ENCODE data around the gene ADCY2. TPM values are rescaled to one million over a fixed set of nuclear protein-coding genes. Genes with fewer than 3 reads are reported as not detected.

Gene ADCY2
- polyA plus RNA-seq, 1 donor (not counting 4 experiments of a cell fraction or from before 2014, with no cell fraction given), result 0.13 TPM

DNA sequence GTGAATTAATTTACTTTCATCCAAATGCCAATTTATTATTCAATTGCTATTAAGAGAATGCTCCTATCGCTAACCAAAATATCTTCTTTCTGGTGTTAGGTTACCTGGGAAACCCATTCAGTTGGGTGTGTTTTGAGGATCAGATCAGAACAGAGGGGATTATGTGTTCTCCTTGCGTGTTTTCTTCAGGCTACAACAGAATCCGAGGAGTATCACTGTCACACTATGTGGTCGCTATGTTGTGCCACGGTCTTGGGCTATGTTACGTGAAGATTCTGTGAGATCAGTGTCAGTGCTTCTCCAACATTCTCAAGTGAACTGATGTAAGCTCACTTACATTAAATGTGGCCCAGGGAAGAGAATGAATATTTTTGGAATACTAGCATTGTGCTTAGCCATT is 39.0 kb downstream of the ADCY2 start:
- no peaks in the 10 kb centered on the region for H3K9me1 ChIP-seq (ENCODE audit: control insufficient read depth, extremely low read depth, insufficient read depth, low read length)
- no peaks in the 10 kb centered on the region for H4K20me1 ChIP-seq (ENCODE audit: control insufficient read depth, extremely low read depth, insufficient read depth, low read length)
- no peak overlapping the region for H2AFZ ChIP-seq (ENCODE audit: control insufficient read depth, low read length)
- no peak overlapping the region for H3K27ac ChIP-seq (ENCODE audit: control insufficient read depth, insufficient read depth, low read length)
- no peaks in the 10 kb centered on the region for H3K27me3 ChIP-seq (ENCODE audit: control insufficient read depth, extremely low read depth, insufficient read depth, low read length)
- DNase-seq (ENCODE audit: low read depth, low spot score), result no peak
- no peak for TF ChIP-seq EZH2 (IDR thresholded peaks at IDR 0.05; ENCODE audit: low read length)
- TF ChIP-seq, protein P1, sequence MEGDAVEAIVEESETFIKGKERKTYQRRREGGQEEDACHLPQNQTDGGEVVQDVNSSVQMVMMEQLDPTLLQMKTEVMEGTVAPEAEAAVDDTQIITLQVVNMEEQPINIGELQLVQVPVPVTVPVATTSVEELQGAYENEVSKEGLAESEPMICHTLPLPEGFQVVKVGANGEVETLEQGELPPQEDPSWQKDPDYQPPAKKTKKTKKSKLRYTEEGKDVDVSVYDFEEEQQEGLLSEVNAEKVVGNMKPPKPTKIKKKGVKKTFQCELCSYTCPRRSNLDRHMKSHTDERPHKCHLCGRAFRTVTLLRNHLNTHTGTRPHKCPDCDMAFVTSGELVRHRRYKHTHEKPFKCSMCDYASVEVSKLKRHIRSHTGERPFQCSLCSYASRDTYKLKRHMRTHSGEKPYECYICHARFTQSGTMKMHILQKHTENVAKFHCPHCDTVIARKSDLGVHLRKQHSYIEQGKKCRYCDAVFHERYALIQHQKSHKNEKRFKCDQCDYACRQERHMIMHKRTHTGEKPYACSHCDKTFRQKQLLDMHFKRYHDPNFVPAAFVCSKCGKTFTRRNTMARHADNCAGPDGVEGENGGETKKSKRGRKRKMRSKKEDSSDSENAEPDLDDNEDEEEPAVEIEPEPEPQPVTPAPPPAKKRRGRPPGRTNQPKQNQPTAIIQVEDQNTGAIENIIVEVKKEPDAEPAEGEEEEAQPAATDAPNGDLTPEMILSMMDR (optimal IDR thresholded peaks at IDR 0.05 in 1 of 3, IDR thresholded peaks at IDR 0.05 in 1 of 3, conservative IDR thresholded peaks at IDR 0.05 in 1 of 3; ENCODE audit: extremely low read depth in 1 of 3, insufficient read depth in 2 of 3, low read length in 3 of 3), result no peak
- no peak overlapping the region for H3K9ac ChIP-seq (ENCODE audit: control insufficient read depth, extremely low read depth, insufficient read depth, low read length)
- no peak overlapping the region for H3K4me2 ChIP-seq (ENCODE audit: control insufficient read depth, extremely low read depth, insufficient read depth, low read depth, low read length)
- H3K4me1 ChIP-seq (ENCODE audit: control insufficient read depth, extremely low read depth, insufficient read depth, low read length), result no peaks in the 10 kb centered on the region
- dilution Hi-C loops (cut with MboI; ENCODE audit: extremely low pct_ligation_motif_present, low sequenced_read_pairs), result no loop called here
- no peak overlapping the region for H3K4me3 ChIP-seq (ENCODE audit: control insufficient read depth in 2 of 3, extremely low read depth in 1 of 3, insufficient read depth in 2 of 3, low read depth in 1 of 3, low read length in 3 of 3)
- no peaks in the 10 kb centered on the region for H3K79me2 ChIP-seq (ENCODE audit: control insufficient read depth, insufficient read depth, low read length)
- H3K36me3 ChIP-seq (ENCODE audit: control insufficient read depth in 2 of 2, extremely low read depth in 1 of 2, insufficient read depth in 2 of 2, low read length in 2 of 2), result no peaks in the 10 kb centered on the region
- no peaks in the 10 kb centered on the region for H3K9me3 ChIP-seq (ENCODE audit: control insufficient read depth, low read depth, low read length)
- no peak for FAIRE-seq

DNA sequence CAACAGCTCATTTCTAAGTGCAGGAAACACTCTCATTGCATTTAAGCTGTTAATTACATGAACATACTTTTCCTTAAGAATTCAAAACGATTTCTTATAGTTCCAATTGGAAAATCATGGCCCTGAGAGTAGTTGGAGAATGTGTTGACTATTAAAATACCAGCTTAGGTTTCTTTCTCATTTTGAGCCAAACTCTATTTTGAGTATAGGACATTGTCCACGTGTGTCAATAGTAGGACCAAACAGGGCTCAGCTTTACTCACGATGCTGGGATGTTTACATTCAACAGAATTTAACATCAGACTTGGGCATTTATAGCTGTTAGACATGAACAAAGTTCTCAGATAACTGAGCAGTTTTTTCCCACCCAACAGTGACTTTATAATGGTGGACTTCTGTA is 39.6 kb downstream of the ADCY2 start:
- no peak overlapping the region for H3K9ac ChIP-seq (ENCODE audit: control insufficient read depth, extremely low read depth, insufficient read depth, low read length)
- H3K4me3 ChIP-seq (ENCODE audit: control insufficient read depth in 2 of 3, extremely low read depth in 1 of 3, insufficient read depth in 2 of 3, low read depth in 1 of 3, low read length in 3 of 3), result no peak overlapping the region
- TF ChIP-seq, protein P1 (optimal IDR thresholded peaks at IDR 0.05 in 1 of 3, IDR thresholded peaks at IDR 0.05 in 1 of 3, conservative IDR thresholded peaks at IDR 0.05 in 1 of 3; ENCODE audit: extremely low read depth in 1 of 3, insufficient read depth in 2 of 3, low read length in 3 of 3), result no peak
- no peak for TF ChIP-seq EZH2 (IDR thresholded peaks at IDR 0.05; ENCODE audit: low read length)
- no peaks in the 10 kb centered on the region for H3K4me1 ChIP-seq (ENCODE audit: control insufficient read depth, extremely low read depth, insufficient read depth, low read length)
- H3K4me2 ChIP-seq (ENCODE audit: control insufficient read depth, extremely low read depth, insufficient read depth, low read depth, low read length), result no peak overlapping the region
- no peak for FAIRE-seq
- H3K36me3 ChIP-seq (ENCODE audit: control insufficient read depth in 2 of 2, extremely low read depth in 1 of 2, insufficient read depth in 2 of 2, low read length in 2 of 2), result no peaks in the 10 kb centered on the region
- H3K9me3 ChIP-seq (ENCODE audit: control insufficient read depth, low read depth, low read length), result no peaks in the 10 kb centered on the region
- no peak for DNase-seq (ENCODE audit: low read depth, low spot score)
- no peaks in the 10 kb centered on the region for H3K27me3 ChIP-seq (ENCODE audit: control insufficient read depth, extremely low read depth, insufficient read depth, low read length)
- H2AFZ ChIP-seq (ENCODE audit: control insufficient read depth, low read length), result no peak overlapping the region
- no peak overlapping the region for H3K27ac ChIP-seq (ENCODE audit: control insufficient read depth, insufficient read depth, low read length)
- no peaks in the 10 kb centered on the region for H3K9me1 ChIP-seq (ENCODE audit: control insufficient read depth, extremely low read depth, insufficient read depth, low read length)
- no peaks in the 10 kb centered on the region for H4K20me1 ChIP-seq (ENCODE audit: control insufficient read depth, extremely low read depth, insufficient read depth, low read length)
- no peaks in the 10 kb centered on the region for H3K79me2 ChIP-seq (ENCODE audit: control insufficient read depth, insufficient read depth, low read length)
- dilution Hi-C loops (cut with MboI; ENCODE audit: extremely low pct_ligation_motif_present, low sequenced_read_pairs), result no loop called here

All from keratinocyte (primary cell).